ENCODE measurements around the gene MTPN.

MTPN gene, protein sequence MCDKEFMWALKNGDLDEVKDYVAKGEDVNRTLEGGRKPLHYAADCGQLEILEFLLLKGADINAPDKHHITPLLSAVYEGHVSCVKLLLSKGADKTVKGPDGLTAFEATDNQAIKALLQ

DNA sequence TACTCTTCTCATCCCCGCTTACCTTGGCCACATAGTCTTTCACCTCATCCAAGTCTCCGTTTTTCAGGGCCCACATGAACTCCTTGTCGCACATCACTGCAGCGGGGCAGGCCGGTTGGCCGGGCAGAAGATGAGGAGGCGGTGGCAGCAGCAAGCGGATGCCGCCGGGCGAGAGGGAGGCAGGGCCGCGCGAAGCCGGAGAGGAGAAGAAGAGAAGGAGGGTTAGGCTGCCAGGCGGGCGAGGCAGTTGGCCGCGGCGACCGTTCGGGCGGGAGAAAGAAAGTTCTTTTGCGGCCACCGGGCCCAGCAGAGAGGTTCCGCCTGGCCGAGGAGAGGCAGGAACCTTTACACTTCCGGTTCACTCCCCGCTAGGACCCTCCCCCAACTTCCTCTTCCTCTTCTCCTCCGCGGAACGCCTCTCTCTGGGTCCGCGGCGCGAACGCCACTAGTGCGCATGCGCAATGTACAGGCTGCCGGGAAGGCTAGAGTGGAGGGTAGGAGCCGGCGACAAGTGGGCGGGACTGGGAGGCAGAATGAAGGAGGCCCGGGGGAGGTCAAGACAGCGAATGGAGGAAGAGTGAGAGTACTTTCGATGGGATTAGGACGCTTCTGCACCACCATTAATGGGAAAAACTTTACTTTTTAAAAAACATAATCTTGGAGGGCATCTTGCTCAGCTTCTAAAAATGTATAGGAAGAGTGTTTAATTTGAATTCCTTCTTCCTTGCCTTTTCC, at the start of gene MTPN:
Gene MTPN (minus strand): TSS at position 353 of the 735 bp plus-strand sequence. CDS start 259 bp downstream, at position 94.
- peak; percentile 93 to 98 for DNase-seq

- no peak for DNase-seq
These were observed 49.0 kb upstream of the MTPN start for GRCh38 chr7:136026209-136026608.

DNA sequence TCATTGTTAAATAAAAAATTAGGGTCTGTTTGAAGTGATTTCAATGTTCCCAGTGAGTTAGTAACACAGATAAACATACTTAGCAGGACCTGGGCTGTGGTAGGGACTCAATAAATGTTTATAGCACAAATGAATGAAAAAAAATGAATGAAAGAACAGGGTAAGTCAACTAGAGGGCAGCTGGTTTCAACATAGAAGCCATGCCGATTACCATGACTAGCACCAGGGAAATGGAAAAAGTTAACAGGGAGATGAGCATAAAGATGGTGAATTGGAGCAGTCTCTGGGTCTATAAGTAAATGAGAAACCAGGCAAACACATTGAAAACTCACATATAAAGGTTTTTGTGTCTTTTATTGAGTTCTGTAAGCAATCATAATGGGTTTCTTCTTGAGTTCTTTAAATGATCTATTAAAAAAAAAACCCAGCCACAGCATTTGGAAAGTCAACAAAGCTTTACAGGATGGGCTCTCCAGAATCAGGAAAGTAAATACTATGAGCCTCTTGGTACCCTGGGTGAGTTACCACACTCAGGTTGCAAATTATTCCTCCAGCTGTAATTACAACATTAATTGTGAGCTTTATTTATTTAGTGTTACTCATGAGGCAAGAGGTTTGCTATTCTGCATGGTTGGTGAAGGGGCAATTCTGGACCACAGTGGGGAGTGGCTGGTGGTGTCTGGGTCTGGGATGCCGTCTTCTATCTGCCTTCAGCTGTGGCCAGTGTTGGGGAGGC, 46.1 kb upstream of the MTPN start:
- no peak for DNase-seq

DNA sequence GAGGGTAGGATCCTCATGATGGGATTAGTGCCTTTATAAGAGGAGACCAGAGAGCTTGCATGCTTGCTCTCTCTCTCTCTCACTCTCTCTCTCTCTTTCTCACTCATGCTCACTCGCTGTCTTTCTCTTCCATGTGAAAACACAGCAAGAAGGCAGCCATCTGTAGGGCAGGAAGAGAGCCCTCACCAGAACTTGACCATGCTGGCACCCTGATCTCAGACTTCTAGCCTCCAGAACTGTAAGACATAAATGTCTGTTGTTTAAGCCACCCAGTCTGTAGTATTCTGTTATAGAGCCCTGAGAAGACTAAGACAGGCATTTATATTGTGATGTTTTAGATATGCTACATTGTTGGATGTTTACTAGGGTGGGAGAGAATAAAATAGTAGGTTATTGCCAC, 43.4 kb upstream of the MTPN start:
- DNase-seq: no peak

- DNase-seq: no peak
These were observed 40.9 kb upstream of the MTPN start for GRCh38 chr7:136018104-136018503.

DNA sequence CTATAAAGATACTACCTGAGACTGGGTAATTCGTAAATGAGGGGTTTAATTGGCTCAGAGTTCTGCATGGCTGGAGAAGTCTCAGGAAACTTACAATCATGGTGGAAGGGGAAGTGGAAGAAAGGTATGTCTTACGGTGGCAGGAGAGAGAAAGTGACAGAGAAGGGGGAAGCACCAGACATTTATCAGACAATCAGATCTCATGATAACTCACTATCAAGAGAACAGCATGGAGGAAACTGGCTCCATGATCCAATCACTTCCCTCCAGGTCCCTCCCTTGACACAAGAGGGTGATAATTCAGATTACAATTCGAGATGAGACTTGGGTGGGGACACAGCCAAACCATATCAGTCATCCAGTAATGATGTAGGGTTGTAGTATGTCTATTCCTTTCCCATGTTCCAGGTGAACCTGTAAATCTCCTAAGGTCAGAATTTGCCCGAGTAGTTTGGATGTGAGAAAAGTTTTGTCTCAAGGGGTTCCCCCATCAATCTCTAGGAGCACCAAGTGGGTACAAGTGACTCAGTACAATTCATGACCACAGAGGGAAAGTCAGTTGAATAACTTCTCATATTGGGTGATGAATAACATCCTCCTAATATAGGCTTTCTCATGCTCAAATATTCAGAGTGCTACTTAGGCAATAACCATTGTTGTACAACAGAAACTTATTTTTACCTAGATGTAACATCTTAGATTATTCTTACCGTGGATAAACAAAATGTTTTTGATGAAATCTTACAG, 39.7 kb upstream of the MTPN start:
- no peak for DNase-seq

DNA sequence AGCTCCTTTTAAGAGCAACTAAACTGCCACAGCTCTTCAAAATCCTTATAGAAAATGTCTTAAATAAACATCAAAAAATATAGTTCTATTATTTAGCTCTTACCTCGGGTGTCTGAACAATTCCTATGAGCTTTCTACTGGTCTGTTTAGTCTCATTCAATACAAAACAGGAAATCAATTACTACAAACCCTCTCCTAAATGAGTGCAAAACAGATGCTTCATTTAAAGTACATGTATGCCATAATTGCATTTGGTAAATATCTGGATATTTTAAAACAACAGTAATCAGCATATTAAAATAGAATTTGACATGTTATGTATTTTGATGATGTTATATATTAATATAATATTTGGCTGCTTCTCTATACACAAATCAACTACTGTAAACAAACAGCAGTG, 38.5 kb upstream of the MTPN start:
- no peak for DNase-seq

DNA sequence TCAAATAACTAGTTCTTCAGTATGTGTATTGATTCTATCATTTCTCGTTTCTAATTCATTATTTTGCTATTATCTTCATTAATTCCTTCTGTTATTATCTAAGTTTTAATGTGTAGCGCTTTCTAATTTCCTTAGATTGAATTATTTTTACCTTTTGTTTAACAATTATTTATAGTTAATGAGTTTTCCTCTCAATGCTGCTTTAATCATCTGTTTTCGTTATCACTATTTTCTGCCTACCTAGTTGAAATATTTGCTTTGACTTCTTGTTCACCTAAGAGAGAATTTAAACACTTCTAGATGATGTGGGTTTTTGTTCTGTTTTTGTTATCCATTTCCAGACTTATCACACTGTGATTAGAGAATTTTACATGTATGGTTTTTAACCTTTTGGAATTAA, 37.5 kb upstream of the MTPN start:
- DNase-seq: no peak

DNA sequence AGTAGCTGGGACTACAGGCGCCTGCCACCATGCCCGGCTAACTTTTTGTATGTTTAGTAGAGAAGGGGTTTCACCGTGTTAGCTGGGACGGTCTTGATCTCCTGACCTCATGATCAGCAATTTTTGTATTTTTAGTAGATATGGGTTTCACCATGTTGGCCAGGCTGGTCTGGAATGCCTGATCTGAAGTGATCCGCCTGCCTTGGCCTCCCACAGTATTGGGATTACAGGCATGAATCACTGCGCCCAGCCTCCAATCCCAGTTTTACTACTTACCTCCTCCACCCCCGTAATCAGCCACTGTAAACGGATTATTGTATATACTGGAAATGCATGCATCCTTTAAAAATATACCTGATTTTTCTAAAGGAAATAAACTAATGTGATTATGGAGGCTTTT, 35.1 kb upstream of the MTPN start:
- no peak for DNase-seq

DNA sequence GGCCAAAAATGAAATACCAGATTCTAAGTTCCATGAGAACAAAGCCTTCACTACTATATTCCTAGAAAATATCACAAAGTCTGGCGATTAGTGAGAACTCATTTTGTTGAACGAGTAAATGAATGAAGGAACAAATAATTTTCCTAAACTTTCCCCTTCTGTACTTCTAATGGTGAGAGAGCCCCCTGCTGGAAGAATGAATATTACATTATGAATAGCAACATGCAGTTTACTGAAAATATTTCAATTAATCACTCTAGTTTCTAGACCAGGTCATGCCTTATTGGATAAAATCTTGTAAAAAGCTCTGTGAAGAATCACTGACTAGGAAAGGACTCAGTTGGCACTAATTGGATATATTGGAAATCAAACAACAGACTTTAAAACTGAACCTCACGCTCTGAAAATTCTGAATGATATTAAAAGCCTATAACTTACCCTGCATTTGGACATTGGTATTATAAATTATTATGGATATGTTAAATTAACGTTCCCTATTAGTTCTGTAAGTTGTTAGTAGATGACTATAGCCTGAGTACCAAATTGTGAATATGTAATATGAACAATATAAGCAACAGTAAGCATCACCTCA, 32.4 kb upstream of the MTPN start:
- peak; percentile 13 to 54 for DNase-seq

DNA sequence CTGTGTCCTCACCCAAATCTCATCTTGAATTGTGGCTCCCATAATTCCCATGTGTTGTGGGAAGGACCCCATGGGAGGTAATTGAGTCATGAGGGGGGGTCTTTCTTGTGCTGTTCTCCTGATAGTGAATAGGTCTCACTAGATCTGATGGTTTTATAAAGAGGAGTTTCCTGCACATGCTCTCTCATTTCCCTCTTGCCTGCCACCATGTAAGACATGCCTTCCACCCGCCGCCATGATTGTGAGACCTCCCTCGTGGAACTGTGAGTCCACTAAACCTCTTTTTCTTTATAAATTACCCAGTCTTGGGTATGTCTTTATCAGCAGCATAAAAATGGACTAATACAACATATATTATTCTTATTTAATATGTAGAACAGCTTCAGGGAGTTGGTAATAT, 29.0 kb upstream of the MTPN start:
- DNase-seq: no peak

- DNase-seq: no peak
These were observed 26.9 kb upstream of the MTPN start for GRCh38 chr7:136004083-136004482.

DNA sequence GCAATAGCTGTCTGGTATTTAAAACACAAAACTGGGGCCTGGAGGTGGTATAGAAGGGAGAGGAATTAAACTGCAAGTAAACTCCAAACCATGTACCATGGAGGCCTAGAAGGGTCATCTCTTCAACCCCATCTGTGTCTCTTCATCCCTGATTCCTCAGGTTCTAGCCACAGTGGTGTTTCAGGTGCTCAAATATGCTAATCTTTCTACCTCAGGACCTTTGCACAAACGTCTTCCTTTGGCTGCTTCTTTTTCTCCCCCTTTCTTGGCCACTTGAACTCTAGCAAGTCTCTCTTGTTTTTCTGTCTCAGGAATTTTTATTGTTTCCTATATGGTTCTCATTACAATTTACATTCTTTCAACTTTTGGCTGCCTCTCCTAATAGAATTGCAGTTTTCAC, 25.6 kb upstream of the MTPN start:
- no peak for DNase-seq

GRCh38 chr7:136000288-136000913, 23.2 kb upstream of the MTPN start:
- DNase-seq: no peak

DNA sequence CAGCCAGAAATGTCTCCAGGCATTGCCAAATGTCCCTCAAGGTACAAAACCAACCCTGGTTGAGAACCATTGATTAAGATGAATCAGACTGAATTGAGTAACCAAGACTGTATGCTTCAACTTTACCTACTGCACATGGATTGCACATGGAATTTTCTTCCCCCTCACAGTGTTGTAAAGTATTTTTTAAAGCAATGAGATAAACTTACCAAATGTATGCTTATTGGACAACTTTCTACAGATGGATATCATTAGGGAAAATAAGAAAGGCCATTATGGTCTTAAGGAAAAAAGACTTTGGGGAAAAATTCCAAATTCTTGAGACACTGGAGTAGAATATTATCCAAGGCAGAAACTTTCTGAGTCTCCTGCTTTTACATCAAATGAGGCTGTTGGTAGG, 20.9 kb upstream of the MTPN start:
- no peak for DNase-seq

- no peak for DNase-seq
These were observed 18.6 kb upstream of the MTPN start for GRCh38 chr7:135995748-135996147.

DNA sequence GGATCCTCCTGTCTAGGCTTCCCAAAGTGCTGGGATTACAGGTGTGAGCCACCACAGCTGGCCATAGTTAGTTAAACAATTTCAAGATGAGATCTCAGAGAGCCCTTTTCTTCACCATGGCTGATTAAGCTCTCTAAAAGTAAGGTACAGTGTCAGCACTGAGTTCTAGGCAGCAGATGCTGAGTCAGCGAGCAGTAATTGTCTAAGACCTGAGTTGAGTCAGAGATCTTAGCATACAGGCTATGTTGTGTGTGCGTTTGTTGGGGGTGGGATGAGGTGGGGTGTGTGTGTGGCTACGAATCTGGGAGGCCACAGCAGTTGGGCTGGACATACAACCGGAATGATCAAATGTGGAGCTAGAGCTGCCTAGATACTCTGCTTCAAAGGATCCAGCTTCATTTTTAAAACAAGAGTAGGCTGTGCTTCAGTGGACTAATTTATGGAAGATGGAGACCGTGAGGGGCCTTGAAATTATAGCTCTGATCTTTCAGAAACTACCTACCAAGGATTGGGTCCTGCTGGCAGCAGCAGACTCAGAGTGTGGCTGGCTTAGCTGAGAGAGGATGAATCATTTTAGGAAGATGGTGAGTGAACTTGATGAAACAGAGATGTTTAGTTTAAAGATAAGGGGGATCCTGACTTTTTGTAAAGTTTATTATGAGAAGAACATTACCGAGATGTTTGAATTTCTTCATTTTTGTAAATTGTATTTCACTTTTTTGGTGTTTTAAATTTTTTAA, 17.5 kb upstream of the MTPN start:
- no peak for DNase-seq

GRCh38 chr7:135993950-135994349, 16.8 kb upstream of the MTPN start:
- DNase-seq: no peak

- no peak for DNase-seq
These were observed 14.7 kb upstream of the MTPN start for GRCh38 chr7:135991906-135992305.

- DNase-seq: no peak
These were observed 14.2 kb upstream of the MTPN start for GRCh38 chr7:135991322-135991721.

- no peak for DNase-seq
These were observed 13.1 kb upstream of the MTPN start for GRCh38 chr7:135990258-135990657.
